K562 (cell line): ENCODE data around the gene LMNTD2. TPM values are rescaled to one million over a fixed set of nuclear protein-coding genes. Genes with fewer than 3 reads are reported as not detected.

Experiments used
- CXXC5 ChIP-seq: fragments of 250-450 bp; sonication (Bioruptor Pico); IDR thresholded peaks from 2 replicates; pipeline ENCODE4 v1.8.0; 2022; ENCODE audit warnings: inconsistent platforms, mild to moderate bottlenecking, moderate library complexity
- EHMT2 ChIP-seq: fragments of 450-650 bp; IDR thresholded peaks from 2 replicates; pipeline ENCODE4 v1.6.1; 2018; ENCODE audit warnings: antibody characterized with exemption
- GABPA ChIP-seq: fragments of 200-800 bp; sonication (Bioruptor generic); conservative IDR thresholded peaks from 2 replicates; pipeline ENCODE4 v1.6.1; 2016; ENCODE audit warnings: low read depth, missing genetic modification characterization, missing compliant biosample characterization
- GATAD2B ChIP-seq: fragments of 450-650 bp; IDR thresholded peaks from 2 replicates; pipeline ENCODE4 v1.6.1; 2017; ENCODE audit warnings: mild to moderate bottlenecking, borderline replicate concordance
- JUND ChIP-seq, 2 experiments: IDR thresholded peaks; 2 replicates in 1 of 2; 3 replicates in 1 of 2; pipeline ENCODE4 v1.6.1; 2011; ENCODE audit warnings: borderline replicate concordance in 2 of 2, low read depth in 2 of 2, low read length in 2 of 2, improper control_type of control experiment in 1 of 2, missing biosample characterization in 1 of 2, missing genetic modification characterization in 1 of 2, missing genetic modification reagents in 1 of 2
- KLF1 ChIP-seq: fragments of 450-650 bp; IDR thresholded peaks from 2 replicates; pipeline ENCODE4 v1.6.1; 2016; ENCODE audit warnings: missing genetic modification characterization, missing compliant biosample characterization
- NCOA6 ChIP-seq: fragments of 450-650 bp; IDR thresholded peaks from 2 replicates; pipeline ENCODE4 v1.6.1; 2017; ENCODE audit warnings: mild to moderate bottlenecking
- NR1H2 ChIP-seq: sonication (generic); formaldehyde crosslinking; IDR thresholded peaks from 2 replicates; pipeline ENCODE4 v1.4.0; 2020; ENCODE audit warnings: mild to moderate bottlenecking, missing genetic modification reagents
- NRF1 ChIP-seq, 2 experiments: fragments of 450-650 bp; IDR thresholded peaks in 1 of 2; conservative IDR thresholded peaks in 1 of 2; 2 replicates each; pipeline ENCODE4 v1.6.1; 2014; ENCODE audit warnings: mild to moderate bottlenecking in 2 of 2
- PHF8 ChIP-seq: fragments of 200-600 bp; sonication (generic); IDR thresholded peaks from 2 replicates; pipeline ENCODE4 v1.6.1; 2012; ENCODE audit warnings: mixed run types, mild to moderate bottlenecking, inconsistent platforms, low read length, moderate library complexity, borderline replicate concordance
- RBM25 ChIP-seq: fragments of 200-400 bp; formaldehyde crosslinking; IDR thresholded peaks from 2 replicates; pipeline ENCODE4 v1.6.1; 2018; ENCODE audit warnings: low read length, low read depth, moderate library complexity; ENCODE audit not compliant: severe bottlenecking
- SIN3A ChIP-seq, 2 experiments: fragments of 150-350 bp in 1 of 2; IDR thresholded peaks; 2 replicates each; pipeline ENCODE4 v1.6.1; 2011 to 2016; ENCODE audit warnings: borderline replicate concordance in 2 of 2, low read depth in 2 of 2, low read length in 2 of 2, mild to moderate bottlenecking in 2 of 2, moderate library complexity in 2 of 2; ENCODE audit not compliant: control insufficient read depth in 1 of 2
- TBL1XR1 ChIP-seq, 2 experiments: IDR thresholded peaks; 2 replicates each; pipeline ENCODE4 v1.6.1; 2012; ENCODE audit warnings: improper control_type of control experiment in 2 of 2, low read length in 2 of 2, mild to moderate bottlenecking in 1 of 2
- ZFX ChIP-seq: sonication (generic); formaldehyde crosslinking; IDR thresholded peaks from 2 replicates; pipeline ENCODE4 v1.8.0; 2022; ENCODE audit warnings: mild to moderate bottlenecking, missing genetic modification reagents, moderate library complexity
- ZNF764 ChIP-seq: fragments of 250-450 bp; sonication (Bioruptor Pico); IDR thresholded peaks from 2 replicates; pipeline ENCODE4 v1.4.0; 2020; ENCODE audit warnings: low read depth, mild to moderate bottlenecking, moderate library complexity
- polyA plus RNA-seq, 8 experiments: library from polyadenylated mRNA; depleted of rRNA in 4 of 8; stranded (reverse) in 5 of 8; unstranded in 3 of 8; fragments of >200 nt; fragmentation: Nextera tagmentation in 2 of 8; fragmentation: Illumina TruSeq in 1 of 8; extraction: Ambion mirVana in 2 of 8; extraction: Trizol in 1 of 8; gene quantifications; 2 replicates each; pipeline versions ENCODE4 v1.2.1 to v1.2.3, GENCODE V29; 2011 to 2014; ENCODE audit warnings: inconsistent platforms in 1 of 8, missing spikeins in 1 of 8
- total RNA-seq, 7 experiments: library from RNA; depleted of rRNA in 6 of 7; stranded (reverse); fragments of >200 nt in 6 of 7; fragmentation: Illumina TruSeq in 2 of 7; extraction: Trizol in 2 of 7; gene quantifications; 2 replicates each; pipeline versions ENCODE4 v1.2.1 to v1.2.3, GENCODE V29; 2011 to 2021; ENCODE audit warnings: low replicate concordance in 1 of 7
- TF ChIP-seq, protein P1 (sequence below), 3 experiments: fragments of 200-800 bp in 1 of 3; fragments of 250-450 bp in 1 of 3; fragments of 450-650 bp in 1 of 3; sonication (Bioruptor Pico) in 1 of 3; sonication (Bioruptor generic) in 1 of 3; formaldehyde crosslinking in 1 of 3; IDR thresholded peaks; 2 replicates each; pipeline versions ENCODE4 v1.6.1 to v1.8.0; 2016 to 2022; ENCODE audit warnings: mild to moderate bottlenecking in 2 of 3, missing genetic modification characterization in 2 of 3, missing compliant biosample characterization in 1 of 3, moderate library complexity in 1 of 3
- TF ChIP-seq, protein P2 (sequence below): fragments of 250-450 bp; sonication (Bioruptor Pico); IDR thresholded peaks from 2 replicates; pipeline ENCODE4 v1.4.0; 2020; ENCODE audit warnings: mild to moderate bottlenecking
- TF ChIP-seq, protein P3 (sequence below): fragments of 450-650 bp; IDR thresholded peaks from 2 replicates; pipeline ENCODE4 v1.6.1; 2016; ENCODE audit warnings: borderline replicate concordance

The LMNTD2 gene
- total and polyA plus RNA-seq, 9 of the 15 experiments (the other 6 are each of a cell fraction or from before 2014, with no cell fraction given) = 0.48 to 4.2 (median 1.5) TPM; not detected in 3

DNA sequence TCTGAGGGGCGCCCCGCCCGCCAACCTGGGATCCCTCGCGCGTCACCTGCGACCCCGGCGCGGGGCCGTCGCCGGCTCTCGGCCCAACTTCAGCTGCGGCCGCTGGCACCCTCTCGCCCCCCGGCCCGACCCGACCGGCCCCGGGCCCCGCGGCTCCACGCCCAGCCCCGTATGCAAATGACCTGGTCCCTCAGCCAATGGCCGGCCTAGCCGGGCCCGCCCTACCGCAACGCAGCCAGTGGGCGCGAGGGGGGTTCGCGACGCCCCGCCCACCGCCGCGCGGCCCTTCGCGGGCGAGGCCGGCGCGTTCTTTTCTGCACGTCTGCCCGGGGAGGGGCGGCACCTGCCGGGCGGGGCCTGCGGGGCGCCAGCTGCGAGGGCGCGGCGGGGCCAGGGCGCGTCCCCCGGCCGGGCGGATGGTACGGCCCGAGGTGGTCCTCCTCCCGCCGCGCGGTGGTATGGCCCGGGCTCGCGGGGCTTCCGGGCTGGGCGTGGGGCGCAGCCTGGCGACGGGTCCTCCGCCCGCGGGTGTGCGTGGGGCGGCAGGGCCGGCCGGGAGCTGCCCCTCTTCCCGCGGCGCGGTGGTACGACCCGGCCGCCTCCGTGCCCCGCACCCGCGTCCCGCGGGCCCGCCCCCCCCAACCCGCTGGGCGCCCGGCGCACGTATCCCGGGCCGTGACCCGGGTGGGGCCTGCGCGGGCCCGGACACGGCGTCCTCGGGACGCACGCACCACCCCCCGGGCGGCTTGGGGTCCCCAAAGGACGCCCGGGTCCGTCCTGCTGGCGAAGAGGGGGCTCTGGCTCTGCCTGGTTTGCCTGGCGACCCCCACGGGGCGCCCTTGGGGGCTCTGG lies 8.0 kb upstream of the LMNTD2 start (continued):
- TF ChIP-seq ZNF764 (CRISPR knock-in tag) (no peak), NRF1 (conservative IDR thresholded peaks at IDR 0.05 in 1 of 2, IDR thresholded peaks at IDR 0.05 in 1 of 2) (peak; percentile 41 to 43; a peak in 2 of 4 replicates), KLF1 (tag) (peak; percentile 91), NR1H2 (CRISPR knock-in tag) (no peak), TBL1XR1 (IDR thresholded peaks at IDR 0.05; ENCODE audit: low read length in 2 of 2) (no peak), PHF8 (peak; percentile 69; the same call in 1 of the 2 replicates), GABPA (tag) (peak; percentile 47), EHMT2 (no peak), NCOA6 (no peak), CXXC5 (CRISPR knock-in tag) (peak; percentile 97), JUND (IDR thresholded peaks at IDR 0.05; ENCODE audit: borderline replicate concordance, low read depth, low read length) (peak; percentile 91), JUND (tag; IDR thresholded peaks at IDR 0.05; ENCODE audit: borderline replicate concordance, low read depth, low read length) (no peak), ZFX (CRISPR knock-in tag) (0 out of 2 replicates have a peak, but pooled peaks have one; percentile 30), SIN3A (IDR thresholded peaks at IDR 0.05; ENCODE audit: borderline replicate concordance in 2 of 2, control insufficient read depth in 1 of 2, low read depth in 2 of 2, low read length in 2 of 2) (peak in 1 of 2 experiments; percentile 83; a peak in 3 of 4 replicates), RBM25 (peak; percentile 99), GATAD2B (peak; percentile 98)
- TF ChIP-seq, protein P1, sequence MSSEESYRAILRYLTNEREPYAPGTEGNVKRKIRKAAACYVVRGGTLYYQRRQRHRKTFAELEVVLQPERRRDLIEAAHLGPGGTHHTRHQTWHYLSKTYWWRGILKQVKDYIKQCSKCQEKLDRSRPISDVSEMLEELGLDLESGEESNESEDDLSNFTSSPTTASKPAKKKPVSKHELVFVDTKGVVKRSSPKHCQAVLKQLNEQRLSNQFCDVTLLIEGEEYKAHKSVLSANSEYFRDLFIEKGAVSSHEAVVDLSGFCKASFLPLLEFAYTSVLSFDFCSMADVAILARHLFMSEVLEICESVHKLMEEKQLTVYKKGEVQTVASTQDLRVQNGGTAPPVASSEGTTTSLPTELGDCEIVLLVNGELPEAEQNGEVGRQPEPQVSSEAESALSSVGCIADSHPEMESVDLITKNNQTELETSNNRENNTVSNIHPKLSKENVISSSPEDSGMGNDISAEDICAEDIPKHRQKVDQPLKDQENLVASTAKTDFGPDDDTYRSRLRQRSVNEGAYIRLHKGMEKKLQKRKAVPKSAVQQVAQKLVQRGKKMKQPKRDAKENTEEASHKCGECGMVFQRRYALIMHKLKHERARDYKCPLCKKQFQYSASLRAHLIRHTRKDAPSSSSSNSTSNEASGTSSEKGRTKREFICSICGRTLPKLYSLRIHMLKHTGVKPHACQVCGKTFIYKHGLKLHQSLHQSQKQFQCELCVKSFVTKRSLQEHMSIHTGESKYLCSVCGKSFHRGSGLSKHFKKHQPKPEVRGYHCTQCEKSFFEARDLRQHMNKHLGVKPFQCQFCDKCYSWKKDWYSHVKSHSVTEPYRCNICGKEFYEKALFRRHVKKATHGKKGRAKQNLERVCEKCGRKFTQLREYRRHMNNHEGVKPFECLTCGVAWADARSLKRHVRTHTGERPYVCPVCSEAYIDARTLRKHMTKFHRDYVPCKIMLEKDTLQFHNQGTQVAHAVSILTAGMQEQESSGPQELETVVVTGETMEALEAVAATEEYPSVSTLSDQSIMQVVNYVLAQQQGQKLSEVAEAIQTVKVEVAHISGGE (CRISPR knock-in tag; IDR thresholded peaks at IDR 0.05) = peak in 1 of 3 experiments; percentile 32; a peak in 1 of 6 replicates
- TF ChIP-seq, protein P2, sequence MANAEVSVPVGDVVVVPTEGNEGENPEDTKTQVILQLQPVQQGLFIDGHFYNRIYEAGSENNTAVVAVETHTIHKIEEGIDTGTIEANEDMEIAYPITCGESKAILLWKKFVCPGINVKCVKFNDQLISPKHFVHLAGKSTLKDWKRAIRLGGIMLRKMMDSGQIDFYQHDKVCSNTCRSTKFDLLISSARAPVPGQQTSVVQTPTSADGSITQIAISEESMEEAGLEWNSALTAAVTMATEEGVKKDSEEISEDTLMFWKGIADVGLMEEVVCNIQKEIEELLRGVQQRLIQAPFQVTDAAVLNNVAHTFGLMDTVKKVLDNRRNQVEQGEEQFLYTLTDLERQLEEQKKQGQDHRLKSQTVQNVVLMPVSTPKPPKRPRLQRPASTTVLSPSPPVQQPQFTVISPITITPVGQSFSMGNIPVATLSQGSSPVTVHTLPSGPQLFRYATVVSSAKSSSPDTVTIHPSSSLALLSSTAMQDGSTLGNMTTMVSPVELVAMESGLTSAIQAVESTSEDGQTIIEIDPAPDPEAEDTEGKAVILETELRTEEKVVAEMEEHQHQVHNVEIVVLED = peak; percentile 75
- TF ChIP-seq, protein P3, sequence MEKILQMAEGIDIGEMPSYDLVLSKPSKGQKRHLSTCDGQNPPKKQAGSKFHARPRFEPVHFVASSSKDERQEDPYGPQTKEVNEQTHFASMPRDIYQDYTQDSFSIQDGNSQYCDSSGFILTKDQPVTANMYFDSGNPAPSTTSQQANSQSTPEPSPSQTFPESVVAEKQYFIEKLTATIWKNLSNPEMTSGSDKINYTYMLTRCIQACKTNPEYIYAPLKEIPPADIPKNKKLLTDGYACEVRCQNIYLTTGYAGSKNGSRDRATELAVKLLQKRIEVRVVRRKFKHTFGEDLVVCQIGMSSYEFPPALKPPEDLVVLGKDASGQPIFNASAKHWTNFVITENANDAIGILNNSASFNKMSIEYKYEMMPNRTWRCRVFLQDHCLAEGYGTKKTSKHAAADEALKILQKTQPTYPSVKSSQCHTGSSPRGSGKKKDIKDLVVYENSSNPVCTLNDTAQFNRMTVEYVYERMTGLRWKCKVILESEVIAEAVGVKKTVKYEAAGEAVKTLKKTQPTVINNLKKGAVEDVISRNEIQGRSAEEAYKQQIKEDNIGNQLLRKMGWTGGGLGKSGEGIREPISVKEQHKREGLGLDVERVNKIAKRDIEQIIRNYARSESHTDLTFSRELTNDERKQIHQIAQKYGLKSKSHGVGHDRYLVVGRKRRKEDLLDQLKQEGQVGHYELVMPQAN = no peak
